Measurements from ENCODE around the gene ABHD16B. TPM values are rescaled to one million over a fixed set of nuclear protein-coding genes. Genes with fewer than 3 reads are reported as not detected.

Gene ABHD16B
- total RNA-seq, 4 donors from 2014 or later, result not detected

DNA sequence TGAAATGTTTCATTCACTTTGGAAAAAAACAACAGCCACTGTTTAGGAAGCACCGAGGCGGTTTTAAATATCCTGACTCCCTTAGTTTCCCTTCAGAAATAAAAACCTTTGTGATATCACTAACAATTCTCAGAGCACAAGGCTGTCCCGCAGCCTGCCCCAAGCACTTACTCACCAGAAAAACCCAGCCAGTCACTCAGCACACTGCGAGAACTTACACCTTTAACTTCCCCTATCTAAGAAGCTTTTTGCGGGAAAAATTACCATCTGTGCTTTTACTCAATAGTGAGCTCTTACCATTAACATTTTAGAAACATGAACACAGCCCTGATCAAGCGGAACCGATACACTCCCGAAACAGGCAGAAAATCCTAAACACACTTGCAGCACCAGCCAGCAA lies 39.5 kb upstream of the ABHD16B start:
- WGBS, 2 donors, result 80 to 81% methylated on average over 8 of the region's 8 CpGs
- no peak overlapping the region for H3K27ac ChIP-seq
- H3K4me1 ChIP-seq, result peaks cover 0 to 14% (median 7%) of the 10 kb centered on the region in 3 donors
- intact Hi-C loops (cut with DNase I), result no loop called here
- TF ChIP-seq, protein P1, sequence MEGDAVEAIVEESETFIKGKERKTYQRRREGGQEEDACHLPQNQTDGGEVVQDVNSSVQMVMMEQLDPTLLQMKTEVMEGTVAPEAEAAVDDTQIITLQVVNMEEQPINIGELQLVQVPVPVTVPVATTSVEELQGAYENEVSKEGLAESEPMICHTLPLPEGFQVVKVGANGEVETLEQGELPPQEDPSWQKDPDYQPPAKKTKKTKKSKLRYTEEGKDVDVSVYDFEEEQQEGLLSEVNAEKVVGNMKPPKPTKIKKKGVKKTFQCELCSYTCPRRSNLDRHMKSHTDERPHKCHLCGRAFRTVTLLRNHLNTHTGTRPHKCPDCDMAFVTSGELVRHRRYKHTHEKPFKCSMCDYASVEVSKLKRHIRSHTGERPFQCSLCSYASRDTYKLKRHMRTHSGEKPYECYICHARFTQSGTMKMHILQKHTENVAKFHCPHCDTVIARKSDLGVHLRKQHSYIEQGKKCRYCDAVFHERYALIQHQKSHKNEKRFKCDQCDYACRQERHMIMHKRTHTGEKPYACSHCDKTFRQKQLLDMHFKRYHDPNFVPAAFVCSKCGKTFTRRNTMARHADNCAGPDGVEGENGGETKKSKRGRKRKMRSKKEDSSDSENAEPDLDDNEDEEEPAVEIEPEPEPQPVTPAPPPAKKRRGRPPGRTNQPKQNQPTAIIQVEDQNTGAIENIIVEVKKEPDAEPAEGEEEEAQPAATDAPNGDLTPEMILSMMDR (IDR thresholded peaks at IDR 0.05), result no peak
- TF ChIP-seq POLR2A (IDR thresholded peaks at IDR 0.05), result no peak
- H3K36me3 ChIP-seq, result no peaks in the 10 kb centered on the region
- no peak for DNase-seq
- H3K4me3 ChIP-seq, result no peak overlapping the region
- peaks cover 0 to 28% (median 0%) of the 10 kb centered on the region in 4 donors for H3K27me3 ChIP-seq
- H3K9me3 ChIP-seq, result no peaks in the 10 kb centered on the region

GRCh38 chr20:63822276-63822696 lies 39.0 kb upstream of the ABHD16B start:
- Histone ChIP-seq H3K27ac (no peak overlapping the region), H3K4me3 (no peak overlapping the region), H3K9me3 (no peaks in the 10 kb centered on the region), H3K27me3 (peaks cover 0 to 32% (median 0%) of the 10 kb centered on the region in 4 donors), H3K36me3 (no peaks in the 10 kb centered on the region), H3K4me1 (peaks cover 0 to 16% (median 7%) of the 10 kb centered on the region in 3 donors)
- no peak for DNase-seq
- 68 to 76% methylated on average over 6 to 12 of the region's 15 CpGs for WGBS, 2 donors
- intact Hi-C loops (cut with DNase I), result no loop called here
- no peak for TF ChIP-seq POLR2A (IDR thresholded peaks at IDR 0.05)
- TF ChIP-seq, protein P1 (IDR thresholded peaks at IDR 0.05), result no peak

DNA sequence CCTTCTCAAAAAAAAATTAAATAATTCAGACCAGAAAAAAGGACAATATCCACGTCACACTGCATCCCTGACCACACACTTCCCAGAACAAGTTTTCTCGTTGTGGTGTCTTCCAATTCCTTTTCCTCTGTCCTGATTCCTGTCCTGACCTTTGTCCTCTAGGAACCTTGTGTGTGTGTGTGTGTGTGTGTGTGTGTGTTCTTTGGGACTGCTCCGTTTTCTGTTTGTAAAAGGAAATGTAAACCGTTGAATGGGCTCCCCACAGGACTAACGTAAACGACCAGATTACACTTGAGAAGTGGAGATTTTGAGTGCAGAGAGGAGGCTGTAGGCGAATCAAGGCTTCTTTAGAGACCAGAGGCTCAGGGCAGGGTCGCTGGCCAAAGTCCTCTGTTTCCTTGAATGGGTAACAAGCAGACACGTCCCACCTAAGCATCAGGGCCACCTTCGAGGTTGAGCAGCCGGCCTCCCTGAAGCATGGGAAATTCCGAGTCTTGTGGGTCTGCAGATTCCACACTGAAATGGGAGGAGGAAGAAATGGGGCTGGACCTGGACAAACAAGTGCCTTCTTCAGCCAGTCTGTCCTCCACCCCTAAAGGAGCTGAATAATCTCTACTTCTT lies 37.5 kb upstream of the ABHD16B start:
- Histone ChIP-seq H3K27me3 (peaks cover 0 to 43% (median 0%) of the 10 kb centered on the region in 4 donors), H3K27ac (no peak overlapping the region), H3K9me3 (no peaks in the 10 kb centered on the region), H3K4me3 (no peak overlapping the region), H3K36me3 (no peaks in the 10 kb centered on the region), H3K4me1 (peaks cover 0 to 20% (median 14%) of the 10 kb centered on the region in 3 donors)
- 63 to 68% methylated on average over 7 to 11 of the region's 12 CpGs for WGBS, 2 donors
- no peak for DNase-seq
- TF ChIP-seq, protein P1 (IDR thresholded peaks at IDR 0.05), result no peak
- no peak for TF ChIP-seq POLR2A (IDR thresholded peaks at IDR 0.05)
- intact Hi-C loops (cut with DNase I), result no loop called here

DNA sequence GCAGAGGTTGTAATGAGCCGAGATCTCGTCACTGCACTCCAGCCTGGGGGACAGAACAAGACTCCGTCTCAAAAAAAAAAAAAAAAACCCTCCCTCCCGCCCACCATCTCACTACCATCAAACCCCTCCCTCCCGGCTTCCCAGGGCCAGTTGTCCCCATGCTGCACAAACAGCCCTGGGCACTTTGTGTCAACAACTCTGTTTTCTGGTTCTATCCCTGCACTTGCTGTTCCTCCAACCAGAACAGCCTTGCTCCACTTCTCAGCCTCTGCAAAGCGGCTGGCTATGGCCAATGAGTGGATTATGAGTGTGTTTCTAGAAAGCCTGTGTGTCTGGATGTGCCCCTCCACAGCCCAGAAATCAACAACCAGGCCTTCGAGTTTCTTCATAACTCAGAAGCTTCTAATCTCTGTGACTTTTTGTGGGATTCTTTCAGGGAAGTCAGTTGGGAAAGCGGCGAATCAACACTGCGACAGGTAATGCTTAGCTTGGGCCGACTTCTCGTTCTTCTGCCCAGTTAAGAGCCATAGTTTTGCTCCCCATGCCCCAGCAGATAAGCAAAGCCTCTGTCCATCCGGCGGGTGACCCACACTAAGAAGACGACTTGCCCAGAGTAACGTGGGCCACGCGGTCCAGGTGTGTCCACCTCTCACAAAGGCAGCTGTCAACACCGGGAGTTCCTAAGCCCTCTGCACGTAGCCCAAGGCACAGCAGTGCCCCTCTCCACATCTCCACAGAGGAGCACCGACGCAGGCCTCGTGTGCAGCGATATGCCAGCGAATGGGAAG lies 35.8 kb upstream of the ABHD16B start:
- no peak for TF ChIP-seq POLR2A (IDR thresholded peaks at IDR 0.05)
- TF ChIP-seq, protein P1 (IDR thresholded peaks at IDR 0.05), result no peak
- no peaks in the 10 kb centered on the region for H3K9me3 ChIP-seq
- WGBS, 2 donors, result 86 to 87% methylated on average over 24 to 25 of the region's 25 CpGs
- intact Hi-C loops (cut with DNase I), result no loop called here
- no peaks in the 10 kb centered on the region for H3K36me3 ChIP-seq
- H3K4me1 ChIP-seq, result peaks cover 13 to 26% (median 14%) of the 10 kb centered on the region in 3 donors
- H3K27me3 ChIP-seq, result peaks cover 0 to 60% (median 0%) of the 10 kb centered on the region in 4 donors
- no peak overlapping the region for H3K4me3 ChIP-seq
- no peak overlapping the region for H3K27ac ChIP-seq
- no peak for DNase-seq

DNA sequence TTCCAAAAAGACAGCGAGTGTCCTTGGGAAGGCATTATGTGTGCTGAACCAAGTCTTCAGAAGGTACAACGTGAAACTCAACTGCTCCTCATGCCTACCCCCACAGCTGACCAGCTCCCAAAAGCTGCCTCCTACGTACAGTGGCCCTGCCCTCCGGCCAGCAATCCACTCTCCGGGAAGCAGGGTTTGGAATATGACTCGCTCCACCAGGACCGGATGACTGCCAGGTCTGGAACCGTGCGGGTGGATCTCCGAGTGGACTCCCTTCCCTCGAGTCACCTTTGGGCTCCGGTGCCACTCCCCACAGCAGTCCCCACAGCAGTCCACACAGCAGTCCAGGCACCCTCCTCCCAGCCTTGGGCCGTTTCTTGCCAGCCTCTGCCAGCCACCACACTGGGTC lies 34.5 kb upstream of the ABHD16B start:
- Histone ChIP-seq H3K4me3 (no peak overlapping the region), H3K9me3 (no peaks in the 10 kb centered on the region), H3K27ac (no peak overlapping the region), H3K4me1 (peaks cover 14 to 31% (median 15%) of the 10 kb centered on the region in 3 donors), H3K36me3 (no peaks in the 10 kb centered on the region), H3K27me3 (peaks cover 0 to 66% (median 0%) of the 10 kb centered on the region in 4 donors)
- 70 to 81% methylated on average over 7 to 11 of the region's 13 CpGs for WGBS, 2 donors
- intact Hi-C loops (cut with DNase I), result no loop called here
- TF ChIP-seq, protein P1 (IDR thresholded peaks at IDR 0.05), result no peak
- TF ChIP-seq POLR2A (IDR thresholded peaks at IDR 0.05), result no peak
- DNase-seq, result no peak
